PC-3 (cell line): ENCODE results near the gene TPT1. TPM values are rescaled to one million over a fixed set of nuclear protein-coding genes. Genes with fewer than 3 reads are reported as not detected.

Source experiments
- ATAC-seq: fragments of 200-7000 bp; cut with Tn5 transposase; 2 replicates; pipeline ENCODE4 v1.9.1; 2020; ENCODE audit warnings: mild to moderate bottlenecking, moderate library complexity
- BruUV-seq: library from RNA; stranded (reverse); fragments of 400-500 nt; replicated peaks from 2 replicates; lab custom pipeline; 2021; lab: Mats Ljungman, UMichigan
- CTCF ChIA-PET: fragments of 300-600 bp; sonication (Branson Sonifier 250); formaldehyde crosslinking; loops from one replicate; lab custom pipeline; 2022; ENCODE audit warnings: antibody characterized with exemption; lab: Charles Lee
- POLR2A ChIA-PET: fragments of 300-600 bp; sonication (Branson Sonifier 250); formaldehyde crosslinking; loops from one replicate; lab custom pipeline; 2022; ENCODE audit warnings: antibody characterized with exemption; ENCODE audit not compliant: unreplicated experiment; lab: Charles Lee
- DNase-seq: peaks from one replicate; pipeline ENCODE4 v3.0.0-alpha.2; 2015
- H2AFZ ChIP-seq: fragments of 300-600 bp; sonication (generic); 2 replicates; pipeline ENCODE4 v1.6.0; 2016; ENCODE audit warnings: antibody characterized with exemption, low read length
- H3F3A ChIP-seq: fragments of 300-600 bp; sonication (generic); one replicate; pipeline ENCODE4 v1.6.0; 2017; ENCODE audit warnings: antibody characterized with exemption, low read length, control low read depth, mild to moderate bottlenecking; ENCODE audit not compliant: unreplicated experiment
- H3K27ac ChIP-seq: fragments of 300-600 bp; sonication (generic); 2 replicates; pipeline ENCODE4 v1.5.1; 2016; ENCODE audit warnings: mild to moderate bottlenecking, low read length
- H3K27me3 ChIP-seq: fragments of 300-600 bp; sonication (generic); 2 replicates; pipeline ENCODE4 v1.6.1; 2016; ENCODE audit warnings: low read length, mixed read lengths
- H3K36me3 ChIP-seq: fragments of 300-600 bp; sonication (generic); 2 replicates; pipeline ENCODE4 v1.6.1; 2016; ENCODE audit warnings: low read depth, mixed run types, low read length, mixed read lengths
- H3K4me1 ChIP-seq: fragments of 300-600 bp; sonication (generic); 2 replicates; pipeline ENCODE4 v1.5.1; 2016; ENCODE audit warnings: low read length; ENCODE audit not compliant: insufficient read depth
- H3K4me2 ChIP-seq: fragments of 300-600 bp; sonication (generic); 2 replicates; pipeline ENCODE4 v1.6.0; 2016; ENCODE audit warnings: low read length
- H3K4me3 ChIP-seq: fragments of 300-600 bp; sonication (generic); 2 replicates; pipeline ENCODE4 v1.5.1; 2016; ENCODE audit warnings: mild to moderate bottlenecking, low read length, mixed read lengths
- H3K79me2 ChIP-seq: fragments of 300-600 bp; sonication (generic); 2 replicates; pipeline ENCODE4 v1.6.1; 2017; ENCODE audit warnings: low read length, mixed read lengths
- H3K9ac ChIP-seq: fragments of 300-600 bp; sonication (generic); 2 replicates; pipeline ENCODE4 v1.6.0; 2016; ENCODE audit warnings: mild to moderate bottlenecking, low read length
- H3K9me2 ChIP-seq: fragments of 300-600 bp; sonication (generic); replicated peaks from 2 replicates; pipeline ENCODE4 v1.6.1; 2016; ENCODE audit warnings: mixed run types, low read length, mixed read lengths
- H3K9me3 ChIP-seq: fragments of 300-600 bp; sonication (generic); 2 replicates; pipeline ENCODE4 v1.6.1; 2016; ENCODE audit warnings: low read length, mixed read lengths
- H4K20me1 ChIP-seq: fragments of 300-600 bp; sonication (generic); 2 replicates; pipeline ENCODE4 v1.6.1; 2016; ENCODE audit warnings: low read length, mixed read lengths
- CTCF ChIP-seq: fragments of 300-600 bp; sonication (generic); conservative IDR thresholded peaks from 2 replicates; pipeline ENCODE4 v1.5.1; 2017; ENCODE audit warnings: antibody characterized with exemption, low read depth, mild to moderate bottlenecking, low read length
- EZH2 ChIP-seq: fragments of 300-600 bp; sonication (generic); IDR thresholded peaks from one replicate; pipeline ENCODE4 v1.6.1; 2017; ENCODE audit warnings: antibody characterized with exemption, mild to moderate bottlenecking, low read length; ENCODE audit not compliant: unreplicated experiment
- EZH2phosphoT487 ChIP-seq: fragments of 300-600 bp; sonication (generic); IDR thresholded peaks from 2 replicates; pipeline ENCODE4 v1.6.1; 2018; ENCODE audit warnings: mild to moderate bottlenecking, antibody characterized with exemption, low read length, borderline replicate concordance
- intact Hi-C: fragments of 100-400 bp; cut with micrococcal nuclease; formaldehyde crosslinking; loops from 2 replicates; pipeline ENCODE4 v1.9.0; 2023
- total RNA-seq: library from RNA; depleted of rRNA; stranded (reverse); fragments of >200 nt; gene quantifications from 2 replicates; pipeline ENCODE4 v1.2.3, GENCODE V29; 2014

Gene TPT1
- total RNA-seq, 1 experiment from 2014 or later, result 982 TPM

- Histone ChIP-seq H3K4me2 (peak overlapping the region; percentile 15), H3K27ac (no peak overlapping the region), H3K27me3 (no peaks in the 10 kb centered on the region), H2AFZ (no peak overlapping the region), H4K20me1 (peaks cover 65% of the 10 kb centered on the region), H3K9ac (no peak overlapping the region), H3K9me2 (no peaks in the 10 kb centered on the region), H3K36me3 (peaks cover 46% of the 10 kb centered on the region), H3K79me2 (peaks cover 45% of the 10 kb centered on the region), H3K4me1 (peaks cover 69% of the 10 kb centered on the region), H3K9me3 (no peaks in the 10 kb centered on the region), H3K4me3 (no peak overlapping the region), H3F3A (peaks cover 42% of the 10 kb centered on the region)
- no peak for ATAC-seq
- no peak for DNase-seq
- CTCF ChIA-PET, result no interaction called here
- TF ChIP-seq EZH2, result no peak
- TF ChIP-seq EZH2phosphoT487, result no peak
- POLR2A ChIA-PET, result interaction anchor here (0.6 kb wide), 1 partner anchor 286 kb away, joined by 3 read pairs; no protein-coding TSS in a partner anchor
- intact Hi-C loops, result no loop called here
- no TSS peak for BruUV-seq
Measured at GRCh38 chr13:45335397-45336024, 5.5 kb downstream of the TPT1 start.

- Histone ChIP-seq H3K27ac (0 out of 2 replicates have a peak overlapping the region, but pooled peaks have one; percentile 1), H3K9me2 (no peaks in the 10 kb centered on the region), H3K9ac (no peak overlapping the region), H3F3A (peaks cover 39% of the 10 kb centered on the region), H3K79me2 (peaks cover 32% of the 10 kb centered on the region), H3K4me3 (no peak overlapping the region), H3K9me3 (no peaks in the 10 kb centered on the region), H3K36me3 (peaks cover 35% of the 10 kb centered on the region), H4K20me1 (peaks cover 53% of the 10 kb centered on the region), H2AFZ (no peak overlapping the region), H3K27me3 (no peaks in the 10 kb centered on the region), H3K4me2 (no peak overlapping the region), H3K4me1 (peaks cover 78% of the 10 kb centered on the region)
- ChIA-PET CTCF (no interaction called here), POLR2A (interaction anchor here (0.5 kb wide), 1 partner anchor 8 kb away, joined by 3 read pairs; no protein-coding TSS in a partner anchor)
- DNase-seq, result peak; percentile 31
- ATAC-seq, result peak; percentile 31
- intact Hi-C loops, result no loop called here
- no TSS peak for BruUV-seq
- TF ChIP-seq EZH2, result no peak
- no peak for TF ChIP-seq EZH2phosphoT487
- TF ChIP-seq CTCF, result no peak
Measured at GRCh38 chr13:45333977-45334922, 6.7 kb downstream of the TPT1 start.

- intact Hi-C loops, result no loop called here
- peaks cover 44% of the 10 kb centered on the region for H4K20me1 ChIP-seq
- peaks cover 70% of the 10 kb centered on the region for H3K4me1 ChIP-seq
- H3K9ac ChIP-seq, result no peak overlapping the region
- ATAC-seq (no peak), DNase-seq (peak; percentile 2)
- H3K36me3 ChIP-seq, result peaks cover 27% of the 10 kb centered on the region
- H2AFZ ChIP-seq, result no peak overlapping the region
- H3K27ac ChIP-seq, result peak overlapping the region; percentile 71
- TF ChIP-seq CTCF (no peak), EZH2phosphoT487 (no peak), EZH2 (no peak)
- BruUV-seq, result no TSS peak
- peaks cover 31% of the 10 kb centered on the region for H3F3A ChIP-seq
- 0 out of 2 replicates have a peak overlapping the region, but pooled peaks have one; percentile 14 for H3K4me2 ChIP-seq
- peaks cover 24% of the 10 kb centered on the region for H3K79me2 ChIP-seq
- no peak overlapping the region for H3K4me3 ChIP-seq
- H3K9me2 ChIP-seq, result no peaks in the 10 kb centered on the region
- H3K9me3 ChIP-seq, result no peaks in the 10 kb centered on the region
- ChIA-PET CTCF (interaction anchor here (0.6 kb wide), 1 partner anchor 903 kb away, joined by 3 read pairs; no protein-coding TSS in a partner anchor), POLR2A (no interaction called here)
- no peaks in the 10 kb centered on the region for H3K27me3 ChIP-seq
Measured at GRCh38 chr13:45333251-45333976, 7.6 kb downstream of the TPT1 start.
